ENCODE measurements around the gene SPAAR.

Gene SPAAR

GRCh38 chr9:35951736-35952135 lies 42.4 kb downstream of the SPAAR start:
- DNase-seq: no peak

- DNase-seq: no peak
These were observed 43.4 kb downstream of the SPAAR start for GRCh38 chr9:35952526-35953191.

DNA sequence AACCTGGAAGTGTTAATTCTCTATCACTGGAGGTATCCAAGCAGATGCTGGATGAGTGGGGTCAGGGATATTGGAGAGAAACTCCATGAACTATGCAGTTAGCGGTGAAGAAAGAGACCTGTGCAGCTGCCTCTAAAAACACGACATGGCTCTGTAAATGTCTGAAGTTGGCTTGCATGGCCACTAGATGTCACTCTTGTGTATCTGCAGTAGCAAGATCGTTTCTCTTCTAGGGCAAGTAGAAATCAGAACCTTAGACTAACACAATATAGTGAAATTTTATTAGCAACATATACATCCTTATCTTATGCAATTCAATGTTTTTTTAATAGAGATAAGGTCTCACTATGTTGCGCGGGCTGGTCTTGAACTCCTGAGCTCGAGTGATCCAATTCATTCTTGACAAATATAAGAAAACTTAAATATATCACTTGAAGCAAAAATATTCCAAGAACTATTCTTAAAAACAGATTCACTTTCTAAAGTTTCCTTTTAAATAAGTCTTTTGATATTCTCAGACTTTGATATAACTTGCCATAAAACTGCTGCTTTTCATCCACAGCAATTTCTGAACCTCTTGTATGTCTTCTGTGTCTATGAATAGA lies 45.8 kb downstream of the SPAAR start:
- DNase-seq: peak; percentile 59

- no peak for DNase-seq
These were observed 47.4 kb downstream of the SPAAR start for GRCh38 chr9:35956651-35957050.

GRCh38 chr9:35958104-35958837 lies 49.0 kb downstream of the SPAAR start, which contains the start of gene OR2S2:
OR2S2 (minus strand) TSS chr9:35958154; CDS start chr9:35958098, 56 bp downstream.
- no peak for DNase-seq

GRCh38 chr9:35960039-35960655 lies 50.9 kb downstream of the SPAAR start:
- no peak for DNase-seq
